Lower leg skin (tissue), 4 donors: ENCODE measurements around the gene ADRB1. TPM values are rescaled to one million over a fixed set of nuclear protein-coding genes. Genes with fewer than 3 reads are reported as not detected.

Experiments used
- DNase-seq, 2 donors: peaks; one replicate each; pipeline ENCODE4 v3.0.0-alpha.2; 2019; ENCODE audit warnings: low spot score in 2 of 2
- H3K4me3 ChIP-seq: fragments of 200-600 bp; sonication (generic); 2 replicates; pipeline ENCODE4 v1.5.1; 2017; ENCODE audit warnings: mild to moderate bottlenecking, low read depth; ENCODE audit not compliant: poor library complexity, severe bottlenecking
- POLR2A ChIP-seq, 2 donors: fragments of 450-650 bp; IDR thresholded peaks; one replicate each; pipeline ENCODE4 v1.6.1; 2016 to 2017; ENCODE audit warnings: antibody characterized with exemption in 2 of 2, mild to moderate bottlenecking in 1 of 2, moderate library complexity in 1 of 2
- WGBS, 2 donors: methylation state at CpG; one replicate each; pipeline ENCODE4 v1.1.5; 2018; 5-methylcytosine and 5-hydroxymethylcytosine counted together
- intact Hi-C: fragments of 100-400 bp; cut with DNase I; formaldehyde crosslinking; loops from one replicate; pipeline ENCODE4 v1.15.0; 2023; ENCODE audit warnings: low total_unique reads
- total RNA-seq, 4 donors: library from RNA; depleted of rRNA; stranded (reverse); fragments of >200 nt; gene quantifications; one replicate each; pipeline ENCODE4 v1.1.0, GENCODE V29; 2016
- TF ChIP-seq, protein P1 (sequence below), 3 donors: fragments of 450-650 bp; IDR thresholded peaks; one replicate each; pipeline ENCODE4 v1.5.1; 2016; ENCODE audit warnings: antibody characterized with exemption in 3 of 3, mild to moderate bottlenecking in 3 of 3, moderate library complexity in 2 of 3

Gene ADRB1
- total RNA-seq, 4 donors from 2014 or later = 0.55 to 1.0 (median 0.82) TPM

GRCh38 chr10:114015708-114016107 is 28.0 kb upstream of the ADRB1 start:
- TF ChIP-seq POLR2A (IDR thresholded peaks at IDR 0.05) = no peak
- TF ChIP-seq, protein P1, sequence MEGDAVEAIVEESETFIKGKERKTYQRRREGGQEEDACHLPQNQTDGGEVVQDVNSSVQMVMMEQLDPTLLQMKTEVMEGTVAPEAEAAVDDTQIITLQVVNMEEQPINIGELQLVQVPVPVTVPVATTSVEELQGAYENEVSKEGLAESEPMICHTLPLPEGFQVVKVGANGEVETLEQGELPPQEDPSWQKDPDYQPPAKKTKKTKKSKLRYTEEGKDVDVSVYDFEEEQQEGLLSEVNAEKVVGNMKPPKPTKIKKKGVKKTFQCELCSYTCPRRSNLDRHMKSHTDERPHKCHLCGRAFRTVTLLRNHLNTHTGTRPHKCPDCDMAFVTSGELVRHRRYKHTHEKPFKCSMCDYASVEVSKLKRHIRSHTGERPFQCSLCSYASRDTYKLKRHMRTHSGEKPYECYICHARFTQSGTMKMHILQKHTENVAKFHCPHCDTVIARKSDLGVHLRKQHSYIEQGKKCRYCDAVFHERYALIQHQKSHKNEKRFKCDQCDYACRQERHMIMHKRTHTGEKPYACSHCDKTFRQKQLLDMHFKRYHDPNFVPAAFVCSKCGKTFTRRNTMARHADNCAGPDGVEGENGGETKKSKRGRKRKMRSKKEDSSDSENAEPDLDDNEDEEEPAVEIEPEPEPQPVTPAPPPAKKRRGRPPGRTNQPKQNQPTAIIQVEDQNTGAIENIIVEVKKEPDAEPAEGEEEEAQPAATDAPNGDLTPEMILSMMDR (IDR thresholded peaks at IDR 0.05) = no peak
- H3K4me3 ChIP-seq = no peak overlapping the region
- WGBS, 2 donors = 0 to 73% methylated on average over 1 of the region's 1 CpG
- intact Hi-C loops = no loop called here
- no peak for DNase-seq

DNA sequence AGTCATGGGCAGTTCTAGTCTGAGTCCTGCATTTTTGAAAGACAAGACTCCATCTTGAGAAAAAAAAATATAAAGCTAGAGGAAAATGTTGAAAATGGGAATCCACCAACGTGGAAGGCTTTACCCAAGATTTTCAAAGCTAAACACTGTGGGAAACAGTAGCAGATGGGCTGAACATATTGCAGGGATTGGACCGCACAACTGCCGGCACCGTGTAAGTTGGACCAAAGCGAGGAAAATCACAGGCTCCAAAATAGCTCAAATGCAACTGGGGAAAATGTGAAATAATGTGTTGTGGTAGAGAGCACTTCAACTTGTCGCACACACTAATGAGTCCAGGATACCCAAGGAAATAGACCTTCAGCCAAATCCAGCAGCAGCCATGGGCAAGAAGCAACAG is 26.4 kb upstream of the ADRB1 start:
- 70 to 96% methylated on average over 6 of the region's 6 CpGs for WGBS, 2 donors
- DNase-seq = no peak
- intact Hi-C loops = no loop called here
- H3K4me3 ChIP-seq = no peak overlapping the region
- TF ChIP-seq, protein P1 (IDR thresholded peaks at IDR 0.05) = no peak
- no peak for TF ChIP-seq POLR2A (IDR thresholded peaks at IDR 0.05)

- H3K4me3 ChIP-seq = no peak overlapping the region
- intact Hi-C loops = no loop called here
- no peak for DNase-seq
- WGBS, 2 donors = 47 to 75% methylated on average over 5 of the region's 5 CpGs
- TF ChIP-seq, protein P1 (IDR thresholded peaks at IDR 0.05) = no peak
- TF ChIP-seq POLR2A (IDR thresholded peaks at IDR 0.05) = no peak
Measured at GRCh38 chr10:114017873-114018272, 25.8 kb upstream of the ADRB1 start.

- no peak for TF ChIP-seq POLR2A (IDR thresholded peaks at IDR 0.05)
- DNase-seq = no peak
- WGBS, 2 donors = 84 to 96% methylated on average over 4 of the region's 4 CpGs
- intact Hi-C loops = no loop called here
- no peak overlapping the region for H3K4me3 ChIP-seq
Measured at GRCh38 chr10:114019226-114019625, 24.4 kb upstream of the ADRB1 start.

- TF ChIP-seq, protein P1 (IDR thresholded peaks at IDR 0.05) = no peak
- TF ChIP-seq POLR2A (IDR thresholded peaks at IDR 0.05) = no peak
- no peak overlapping the region for H3K4me3 ChIP-seq
- WGBS, 2 donors = 68 to 73% methylated on average over 3 of the region's 3 CpGs
- intact Hi-C loops = no loop called here
- DNase-seq = no peak
Measured at GRCh38 chr10:114021154-114021553, 22.5 kb upstream of the ADRB1 start.

DNA sequence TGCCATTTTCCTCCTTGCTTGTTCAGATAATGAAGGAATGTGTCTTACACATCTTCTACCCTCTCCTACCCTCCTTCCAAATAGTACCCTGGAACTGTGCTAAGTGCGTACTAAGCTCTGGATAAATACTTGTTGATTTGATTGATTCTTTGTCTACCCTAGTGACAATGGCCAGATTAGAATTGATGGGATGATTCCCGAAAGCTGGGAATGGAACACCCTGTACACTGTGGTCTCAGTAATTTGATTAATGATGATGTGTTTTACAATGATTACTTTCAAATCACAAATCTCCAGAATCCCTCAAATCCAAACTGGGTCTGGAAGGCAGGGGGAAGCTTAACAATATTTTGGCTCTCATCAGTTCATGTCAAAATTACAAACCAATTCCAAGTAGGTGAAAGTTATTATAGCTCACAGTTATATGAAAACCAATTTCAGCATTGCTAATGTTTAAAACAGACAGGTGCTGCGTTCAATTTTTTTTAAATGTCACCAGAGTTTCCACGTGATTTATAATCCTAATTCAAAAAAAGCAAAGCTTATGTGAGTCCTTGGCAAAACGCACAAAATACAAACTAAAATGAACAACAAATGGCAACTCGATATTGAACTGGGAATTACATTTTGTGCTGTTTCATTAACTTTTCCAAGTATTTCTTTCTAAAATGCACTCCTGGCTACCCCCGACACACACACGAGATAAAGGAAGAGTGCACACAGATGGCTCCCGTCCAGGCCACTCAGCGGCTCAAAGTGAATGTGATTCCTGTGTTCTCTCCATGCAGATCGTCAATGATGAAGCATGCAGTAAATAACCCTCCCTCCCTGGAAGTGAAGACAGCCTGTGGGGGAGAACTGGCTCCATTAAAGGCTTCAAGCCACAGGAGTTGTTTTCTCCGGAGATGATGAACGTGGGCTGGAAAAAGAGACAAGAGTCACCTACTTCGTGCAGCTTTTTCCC is 21.7 kb upstream of the ADRB1 start:
- intact Hi-C loops = no loop called here
- WGBS, 2 donors = 35 to 44% methylated on average over 14 of the region's 14 CpGs
- DNase-seq = no peak
- H3K4me3 ChIP-seq = no peak overlapping the region
- TF ChIP-seq, protein P1 (IDR thresholded peaks at IDR 0.05) = no peak
